Measurements from ENCODE around the gene NMRK2.

The NMRK2 gene

GRCh38 chr19:3908266-3909054, 24.4 kb upstream of the NMRK2 start:
- TF ChIP-seq L3MBTL2 (conservative IDR thresholded peaks at IDR 0.05) (no peak), HDGF (IDR thresholded peaks at IDR 0.05; ENCODE audit: borderline replicate concordance) (no peak), BHLHE40 (IDR thresholded peaks at IDR 0.05; ENCODE audit: borderline replicate concordance) (no peak), CTBP1 (IDR thresholded peaks at IDR 0.05; ENCODE audit: borderline replicate concordance) (no peak), LEF1 (IDR thresholded peaks at IDR 0.05; ENCODE audit: borderline replicate concordance) (no peak), SP1 (IDR thresholded peaks at IDR 0.05) (no peak), FOXK2 (IDR thresholded peaks at IDR 0.05) (no peak), FOXM1 (IDR thresholded peaks at IDR 0.05; ENCODE audit: borderline replicate concordance) (no peak), ZNF384 (IDR thresholded peaks at IDR 0.05) (no peak), NFRKB (IDR thresholded peaks at IDR 0.05) (no peak), TARDBP (IDR thresholded peaks at IDR 0.05) (no peak), ARNT (IDR thresholded peaks at IDR 0.05) (no peak), SUZ12 (IDR thresholded peaks at IDR 0.05) (no peak)
- TF ChIP-seq, protein P1, sequence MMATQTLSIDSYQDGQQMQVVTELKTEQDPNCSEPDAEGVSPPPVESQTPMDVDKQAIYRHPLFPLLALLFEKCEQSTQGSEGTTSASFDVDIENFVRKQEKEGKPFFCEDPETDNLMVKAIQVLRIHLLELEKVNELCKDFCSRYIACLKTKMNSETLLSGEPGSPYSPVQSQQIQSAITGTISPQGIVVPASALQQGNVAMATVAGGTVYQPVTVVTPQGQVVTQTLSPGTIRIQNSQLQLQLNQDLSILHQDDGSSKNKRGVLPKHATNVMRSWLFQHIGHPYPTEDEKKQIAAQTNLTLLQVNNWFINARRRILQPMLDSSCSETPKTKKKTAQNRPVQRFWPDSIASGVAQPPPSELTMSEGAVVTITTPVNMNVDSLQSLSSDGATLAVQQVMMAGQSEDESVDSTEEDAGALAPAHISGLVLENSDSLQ (IDR thresholded peaks at IDR 0.05) = no peak
- ChIA-PET CTCF (no interaction called here), POLR2A (no interaction called here)
- DNase-seq (ENCODE audit: extremely low spot score) = no peak

- POLR2A ChIA-PET = no interaction called here
- no peak for DNase-seq (ENCODE audit: extremely low spot score)
- TF ChIP-seq CTBP1 (IDR thresholded peaks at IDR 0.05; ENCODE audit: borderline replicate concordance) = no peak
- no peak for TF ChIP-seq SP1 (IDR thresholded peaks at IDR 0.05)
- no peak for TF ChIP-seq SUZ12 (IDR thresholded peaks at IDR 0.05)
- TF ChIP-seq ELF4 (IDR thresholded peaks at IDR 0.05) = no peak
- no peak for TF ChIP-seq LEF1 (IDR thresholded peaks at IDR 0.05; ENCODE audit: borderline replicate concordance)
- no peak for TF ChIP-seq BHLHE40 (IDR thresholded peaks at IDR 0.05; ENCODE audit: borderline replicate concordance)
- TF ChIP-seq, protein P1 (IDR thresholded peaks at IDR 0.05) = no peak
- no peak for TF ChIP-seq ZNF384 (IDR thresholded peaks at IDR 0.05)
- TF ChIP-seq HDGF (IDR thresholded peaks at IDR 0.05; ENCODE audit: borderline replicate concordance) = no peak
- TF ChIP-seq FOXA1 (IDR thresholded peaks at IDR 0.05) = no peak
- CTCF ChIA-PET = no interaction called here
Measured at GRCh38 chr19:3910105-3910504, 22.8 kb upstream of the NMRK2 start.

GRCh38 chr19:3914199-3914598, 18.7 kb upstream of the NMRK2 start:
- POLR2A ChIA-PET = no interaction called here
- DNase-seq (ENCODE audit: extremely low spot score) = no peak

GRCh38 chr19:3916033-3916432, 16.8 kb upstream of the NMRK2 start:
- ChIA-PET CTCF (no interaction called here), POLR2A (no interaction called here)
- no peak for DNase-seq (ENCODE audit: extremely low spot score)
- TF ChIP-seq CTBP1 (IDR thresholded peaks at IDR 0.05; ENCODE audit: borderline replicate concordance) = no peak
- no peak for TF ChIP-seq LEF1 (IDR thresholded peaks at IDR 0.05; ENCODE audit: borderline replicate concordance)

More at GRCh38 chr19:3914199-3914598, 18.7 kb upstream of the NMRK2 start:
- CTCF ChIA-PET = no interaction called here
- TF ChIP-seq FOXM1 (IDR thresholded peaks at IDR 0.05; ENCODE audit: borderline replicate concordance) = no peak
- TF ChIP-seq FOXA1 (IDR thresholded peaks at IDR 0.05) = no peak
- no peak for TF ChIP-seq L3MBTL2 (conservative IDR thresholded peaks at IDR 0.05)
- no peak for TF ChIP-seq BHLHE40 (IDR thresholded peaks at IDR 0.05; ENCODE audit: borderline replicate concordance)
- no peak for TF ChIP-seq ZNF384 (IDR thresholded peaks at IDR 0.05)
- no peak for TF ChIP-seq TARDBP (IDR thresholded peaks at IDR 0.05)
- no peak for TF ChIP-seq FOXK2 (IDR thresholded peaks at IDR 0.05)
- no peak for TF ChIP-seq NFRKB (IDR thresholded peaks at IDR 0.05)
- TF ChIP-seq CTBP1 (IDR thresholded peaks at IDR 0.05; ENCODE audit: borderline replicate concordance) = no peak
- TF ChIP-seq ELF4 (IDR thresholded peaks at IDR 0.05) = no peak
- no peak for TF ChIP-seq LEF1 (IDR thresholded peaks at IDR 0.05; ENCODE audit: borderline replicate concordance)
- TF ChIP-seq HDGF (IDR thresholded peaks at IDR 0.05; ENCODE audit: borderline replicate concordance) = no peak

DNA sequence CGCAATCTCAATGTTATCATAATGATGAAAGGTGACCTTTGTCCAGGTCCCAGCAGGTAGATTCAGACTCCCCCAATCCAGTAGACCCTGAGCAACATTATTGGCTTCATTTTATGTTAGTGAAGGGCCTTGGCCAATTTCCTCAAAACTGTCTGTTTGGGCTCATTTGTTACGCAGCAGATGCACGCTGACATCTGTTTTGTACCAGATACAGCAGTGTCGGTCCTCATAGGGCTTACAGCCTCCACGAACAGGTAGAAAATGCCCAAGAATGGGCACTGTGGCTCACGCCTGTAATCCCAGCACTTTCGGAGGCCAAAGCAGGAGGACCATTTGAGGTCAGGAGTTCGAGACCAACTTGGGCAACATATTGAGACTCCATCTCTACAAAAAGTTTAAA, 13.1 kb upstream of the NMRK2 start:
- ChIA-PET CTCF (no interaction called here), POLR2A (no interaction called here)
- TF ChIP-seq BHLHE40 (IDR thresholded peaks at IDR 0.05; ENCODE audit: borderline replicate concordance) (no peak), NFRKB (IDR thresholded peaks at IDR 0.05) (no peak), HDGF (IDR thresholded peaks at IDR 0.05; ENCODE audit: borderline replicate concordance) (no peak), ARNT (IDR thresholded peaks at IDR 0.05) (no peak), L3MBTL2 (conservative IDR thresholded peaks at IDR 0.05) (no peak), FOXM1 (IDR thresholded peaks at IDR 0.05; ENCODE audit: borderline replicate concordance) (no peak), ELF4 (IDR thresholded peaks at IDR 0.05) (no peak), LEF1 (IDR thresholded peaks at IDR 0.05; ENCODE audit: borderline replicate concordance) (no peak), CTBP1 (IDR thresholded peaks at IDR 0.05; ENCODE audit: borderline replicate concordance) (no peak), FOXA1 (IDR thresholded peaks at IDR 0.05) (no peak)
- TF ChIP-seq, protein P1 (IDR thresholded peaks at IDR 0.05) = no peak
- no peak for DNase-seq (ENCODE audit: extremely low spot score)

DNA sequence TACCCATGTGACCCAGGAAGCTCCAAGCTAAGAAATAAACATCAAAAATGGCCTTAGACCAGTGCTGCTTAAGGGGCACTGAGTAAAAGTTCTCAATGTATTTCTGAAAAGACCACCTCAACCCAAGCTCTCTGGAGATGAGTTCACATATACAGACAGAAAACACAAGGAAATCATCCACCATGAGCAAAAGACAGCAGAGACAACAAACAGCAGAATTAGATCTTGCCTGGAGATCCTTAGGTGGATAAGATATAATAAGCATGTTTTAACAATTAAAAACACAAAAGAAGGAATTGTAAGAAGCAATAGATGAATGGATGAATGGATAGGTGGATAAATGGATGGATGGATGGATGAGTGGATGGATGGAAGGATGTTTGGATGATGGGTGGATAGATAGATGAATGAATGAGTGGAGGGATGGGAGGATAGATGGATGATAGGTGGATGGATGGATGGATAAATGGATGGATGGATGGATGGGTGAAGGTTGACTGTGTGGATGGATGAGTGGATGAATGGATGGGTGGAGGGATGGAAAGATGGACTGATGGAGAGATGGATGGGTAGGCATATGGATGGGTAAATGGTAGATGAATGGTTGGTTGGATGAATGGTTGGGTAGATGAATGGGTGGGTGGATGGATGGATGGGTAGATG, 9.6 kb upstream of the NMRK2 start:
- CTCF ChIA-PET = no interaction called here
- TF ChIP-seq FOXM1 (IDR thresholded peaks at IDR 0.05; ENCODE audit: borderline replicate concordance) (no peak), LEF1 (IDR thresholded peaks at IDR 0.05; ENCODE audit: borderline replicate concordance) (no peak), FOXK2 (IDR thresholded peaks at IDR 0.05) (no peak), FOXA1 (IDR thresholded peaks at IDR 0.05) (no peak), HDGF (IDR thresholded peaks at IDR 0.05; ENCODE audit: borderline replicate concordance) (no peak), ZNF384 (IDR thresholded peaks at IDR 0.05) (no peak), ELF4 (IDR thresholded peaks at IDR 0.05) (no peak), ARNT (IDR thresholded peaks at IDR 0.05) (no peak), SP1 (IDR thresholded peaks at IDR 0.05) (no peak)
- POLR2A ChIA-PET = no interaction called here
- no peak for DNase-seq (ENCODE audit: extremely low spot score)

All from HEK293T (cell line).